HG03342 (cell line): ENCODE results near the gene PHYKPL.
A peak's percentile ranks its signal among the peaks of the same experiment; 100 is the strongest.

ENCODE experiments used
- ATAC-seq: cut with Tn5 transposase; IDR thresholded peaks from one replicate; pipeline ENCODE4 v1.9.1; 2021; ENCODE audit warnings: mild to moderate bottlenecking, moderate library complexity; ENCODE audit not compliant: unreplicated experiment

PHYKPL gene

DNA sequence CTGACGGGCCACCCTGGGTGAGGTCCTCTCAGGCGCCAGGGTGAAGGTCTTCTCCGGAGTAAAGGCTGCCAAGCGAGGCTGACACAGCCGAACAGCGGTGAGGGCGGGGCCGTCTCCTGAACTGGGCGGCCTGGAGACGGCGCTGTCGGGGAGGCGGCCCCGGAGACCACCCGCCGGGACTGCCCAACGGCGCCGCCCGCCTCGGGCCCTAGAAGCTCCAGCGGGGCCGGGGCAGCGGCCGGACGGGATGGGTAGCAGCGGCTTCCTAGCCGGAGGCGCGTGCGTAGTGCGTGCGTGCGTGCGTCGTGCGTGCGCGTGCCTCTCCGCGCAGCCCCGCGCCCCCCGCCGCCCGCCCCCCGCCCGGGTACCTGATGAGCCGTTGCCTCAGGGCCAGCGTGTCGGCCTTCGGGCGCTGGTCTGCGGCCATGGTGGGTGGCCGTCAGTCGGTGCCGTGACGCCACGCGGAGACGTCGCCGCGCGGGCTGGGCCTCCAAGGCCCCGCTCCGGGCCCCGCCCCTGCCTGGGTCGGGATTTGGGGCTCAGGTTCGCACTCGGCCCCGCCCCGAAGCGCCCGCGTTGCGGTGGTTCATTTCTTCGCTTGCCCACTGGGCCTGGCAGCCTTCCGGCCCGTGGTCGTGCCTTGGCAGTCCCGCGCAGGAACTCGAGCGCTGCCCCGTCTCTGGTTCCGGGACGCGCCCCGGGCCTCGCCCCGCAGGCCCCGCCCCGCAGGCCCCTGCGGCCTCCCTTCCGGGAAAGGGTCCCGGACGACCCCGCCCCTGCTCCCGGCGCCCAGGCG lies at the start of gene PHYKPL:
Gene PHYKPL (minus strand): TSS at position 679 of the 796 bp plus-strand sequence. CDS start 252 bp downstream, at position 427.
- peak; percentile 71 for ATAC-seq

- ATAC-seq, result no peak
These were observed 49.8 kb upstream of the PHYKPL start for GRCh38 chr5:178282391-178282790.

GRCh38 chr5:178281331-178281730 lies 48.7 kb upstream of the PHYKPL start:
- ATAC-seq, result no peak

- no peak for ATAC-seq
These were observed 48.0 kb upstream of the PHYKPL start for GRCh38 chr5:178280631-178281030.

DNA sequence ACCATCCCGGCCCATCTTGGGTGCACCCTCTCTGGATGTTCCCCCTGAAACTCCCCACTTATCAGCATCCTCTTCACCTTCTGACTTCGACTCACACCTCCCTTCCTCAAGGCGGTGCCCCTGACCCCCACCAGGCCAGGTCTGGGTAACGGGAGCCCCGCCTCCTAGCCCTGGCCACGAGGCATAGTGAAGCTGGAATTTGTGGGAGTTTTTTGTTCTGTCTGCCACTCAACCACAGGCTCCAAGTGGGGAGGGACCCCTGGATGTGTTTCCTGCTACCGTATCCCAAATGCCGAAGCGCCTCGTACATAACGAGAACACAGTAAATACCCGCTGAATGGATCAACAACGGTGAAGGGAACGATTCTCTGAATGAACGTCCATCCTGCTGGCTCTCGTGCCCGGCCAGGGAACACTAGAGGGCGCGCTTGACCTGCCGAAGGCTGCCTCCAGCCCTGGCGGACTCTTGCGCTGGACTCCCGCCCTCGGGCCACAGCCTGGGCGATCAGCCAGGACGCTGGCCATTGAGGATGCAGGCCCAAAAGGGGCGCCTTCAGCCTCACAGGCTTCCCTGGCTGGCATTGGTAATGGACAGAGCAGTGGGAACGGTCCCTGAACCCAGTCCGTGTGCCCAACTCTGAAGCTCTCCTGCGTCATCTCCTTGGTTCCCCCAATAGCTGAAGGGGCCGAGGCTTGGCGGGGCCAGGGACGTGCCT lies 47.3 kb upstream of the PHYKPL start:
- ATAC-seq, result peak; percentile 56

GRCh38 chr5:178279026-178279722 lies 46.6 kb upstream of the PHYKPL start:
- no peak for ATAC-seq

GRCh38 chr5:178278358-178279023 lies 45.9 kb upstream of the PHYKPL start:
- no peak for ATAC-seq

- no peak for ATAC-seq
These were observed 45.3 kb upstream of the PHYKPL start for GRCh38 chr5:178277866-178278265.

GRCh38 chr5:178277346-178277745 lies 44.7 kb upstream of the PHYKPL start:
- no peak for ATAC-seq

DNA sequence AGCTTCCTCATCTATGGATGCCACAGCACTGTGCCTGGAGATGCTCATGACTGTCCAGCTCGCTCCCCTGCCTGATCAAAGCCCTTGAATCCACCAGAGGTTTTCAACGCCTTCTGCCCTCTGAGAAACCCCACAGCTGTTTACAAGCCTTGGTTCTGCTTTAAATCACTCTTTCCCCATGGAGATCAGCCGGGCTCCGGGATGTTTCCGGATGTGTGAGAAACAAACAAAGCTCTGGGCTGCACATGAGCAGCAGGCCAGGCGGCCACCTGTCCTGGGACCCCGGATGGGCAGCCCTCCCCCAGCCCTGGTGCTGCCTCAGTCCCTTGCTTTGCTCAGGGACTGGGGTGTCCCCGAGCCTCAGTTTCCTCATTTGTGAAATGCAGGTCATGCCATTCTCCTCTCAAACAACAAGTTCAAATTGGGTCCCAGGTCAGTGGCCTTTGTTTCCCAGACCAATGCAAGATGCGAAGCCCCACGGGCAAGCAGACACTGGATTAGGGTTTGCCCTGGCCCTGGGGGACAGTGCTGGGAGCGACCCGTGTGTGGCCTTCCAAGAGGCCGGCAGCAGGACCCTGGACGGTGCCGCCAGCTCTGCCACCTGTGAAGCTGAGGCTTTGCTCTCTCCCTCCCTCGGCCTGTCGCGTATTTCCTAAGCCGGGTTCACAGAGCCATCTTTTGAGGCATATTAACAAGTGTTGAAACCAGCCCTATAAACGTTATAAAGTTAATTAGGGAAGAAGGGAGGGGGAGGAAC lies 42.4 kb upstream of the PHYKPL start:
- no peak for ATAC-seq

DNA sequence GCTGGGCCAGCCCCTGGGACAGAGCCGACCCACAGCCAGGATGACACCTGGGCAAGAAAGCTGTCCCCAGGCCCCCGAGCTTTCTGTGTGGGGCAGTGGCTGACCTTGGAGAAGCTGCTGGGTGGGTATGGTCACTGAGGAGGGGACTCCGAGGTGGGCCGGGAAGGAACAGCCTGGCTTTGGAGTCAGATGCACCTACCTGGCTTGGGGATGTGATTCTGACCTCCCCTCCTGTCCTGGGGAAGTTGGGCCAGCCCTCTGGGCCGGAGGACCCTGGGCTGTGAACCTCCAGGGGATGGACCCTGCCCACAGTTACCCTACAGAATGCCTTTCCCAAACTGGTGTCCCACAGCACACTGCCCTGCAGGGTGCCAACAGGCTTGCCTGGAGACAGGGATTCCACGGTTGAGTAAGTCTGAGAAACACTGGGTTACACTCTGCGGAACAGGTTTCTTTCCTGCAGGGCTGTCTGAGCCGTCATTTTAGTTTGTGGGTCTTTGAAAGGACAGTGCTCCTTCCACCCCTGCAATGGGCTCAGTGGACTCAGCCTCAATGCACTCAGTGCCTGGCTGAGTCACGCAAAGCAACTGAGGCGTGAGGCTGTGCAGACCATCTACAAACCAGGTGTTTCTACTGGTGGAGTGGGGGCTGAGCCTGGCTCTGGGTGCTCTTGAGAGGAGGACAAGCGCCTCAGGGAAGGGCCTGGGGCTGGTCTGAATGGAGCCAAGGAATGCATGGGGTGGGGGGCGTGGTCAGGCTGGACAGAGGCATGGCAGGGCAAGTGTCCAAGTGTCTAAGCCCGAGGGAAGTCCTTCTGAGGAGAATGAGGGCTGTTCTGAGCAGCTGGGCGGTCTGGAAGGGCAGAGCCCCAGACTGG lies 41.3 kb upstream of the PHYKPL start:
- no peak for ATAC-seq

DNA sequence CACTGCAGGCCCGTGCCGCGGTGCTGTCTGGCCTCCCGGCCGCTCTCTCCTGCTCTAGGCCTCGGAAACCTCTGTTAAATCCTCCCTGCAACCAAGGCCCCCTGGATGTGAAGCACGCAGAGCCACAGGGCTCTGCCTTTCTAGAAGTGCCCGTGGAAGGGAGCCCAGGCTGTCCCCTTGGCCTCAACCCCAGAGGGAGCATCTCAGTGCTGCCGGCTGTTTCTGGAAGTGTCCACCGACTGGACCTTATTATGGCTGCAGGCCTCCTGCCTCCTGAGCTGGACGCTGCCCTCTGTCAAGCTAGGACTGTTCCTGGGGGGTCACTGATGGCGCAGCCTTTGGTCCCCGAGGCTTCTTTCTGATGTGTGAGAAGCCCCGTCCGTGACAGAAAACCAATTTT lies 40.4 kb upstream of the PHYKPL start:
- ATAC-seq, result no peak

DNA sequence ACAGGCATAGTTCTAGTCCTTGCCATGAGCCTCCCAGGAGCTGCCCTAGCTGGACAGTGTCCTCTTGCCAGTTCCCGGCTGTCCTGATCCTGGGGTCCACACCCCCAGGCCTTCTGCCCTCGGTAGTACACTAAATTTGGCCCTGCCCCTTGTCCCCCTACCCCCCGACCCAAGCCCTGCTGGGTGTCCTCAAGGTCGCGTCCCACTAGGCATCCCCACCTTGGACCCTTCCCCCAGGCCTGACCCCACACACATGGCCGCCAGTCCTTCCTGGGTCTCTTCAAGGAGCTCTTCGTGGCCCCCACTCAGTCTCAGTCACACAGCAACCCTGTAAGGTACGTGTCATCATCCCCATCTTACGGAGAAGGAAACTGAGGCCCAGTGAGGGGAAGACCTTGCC lies 40.0 kb upstream of the PHYKPL start:
- ATAC-seq, result no peak

DNA sequence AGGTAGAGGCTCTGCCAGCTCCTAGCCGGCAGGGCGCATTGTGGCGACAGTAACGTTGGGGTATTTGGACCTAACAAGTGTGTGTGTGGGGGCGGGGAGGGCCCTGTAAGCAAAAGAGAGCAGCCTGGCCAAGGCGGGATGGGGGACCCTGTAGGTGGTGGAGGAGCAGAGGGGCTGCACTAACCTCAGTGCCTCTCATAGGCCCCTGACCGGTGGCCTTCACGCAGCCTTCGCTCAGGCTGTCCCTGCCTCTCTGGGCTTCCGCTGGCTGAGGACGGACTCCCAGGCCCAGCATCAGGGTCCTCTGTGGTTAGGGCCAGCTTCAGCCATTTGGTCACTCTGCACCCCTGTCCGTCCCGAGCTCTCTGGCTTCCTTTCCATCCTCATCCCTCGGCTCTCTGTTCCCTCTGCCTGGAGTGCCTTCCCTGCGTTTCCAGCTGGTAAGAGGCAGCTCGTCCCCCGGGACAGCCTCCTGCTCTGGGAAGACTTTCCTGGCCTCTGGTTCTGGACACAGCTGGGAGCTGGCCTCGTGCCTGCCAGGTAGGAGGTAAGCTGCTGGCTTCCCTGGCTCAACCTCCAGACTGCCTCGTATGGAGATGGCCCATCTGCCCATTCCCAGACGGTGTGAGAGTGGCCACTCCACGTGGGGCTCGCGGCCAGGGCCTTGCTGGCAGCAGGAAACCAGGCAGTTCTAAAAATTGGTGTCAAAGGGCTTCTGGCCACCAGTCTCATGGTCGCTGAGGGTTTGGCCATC lies 39.3 kb upstream of the PHYKPL start:
- ATAC-seq, result no peak

GRCh38 chr5:178271231-178271630 lies 38.6 kb upstream of the PHYKPL start:
- no peak for ATAC-seq

- ATAC-seq, result no peak
These were observed 36.9 kb upstream of the PHYKPL start for GRCh38 chr5:178269499-178269898.

DNA sequence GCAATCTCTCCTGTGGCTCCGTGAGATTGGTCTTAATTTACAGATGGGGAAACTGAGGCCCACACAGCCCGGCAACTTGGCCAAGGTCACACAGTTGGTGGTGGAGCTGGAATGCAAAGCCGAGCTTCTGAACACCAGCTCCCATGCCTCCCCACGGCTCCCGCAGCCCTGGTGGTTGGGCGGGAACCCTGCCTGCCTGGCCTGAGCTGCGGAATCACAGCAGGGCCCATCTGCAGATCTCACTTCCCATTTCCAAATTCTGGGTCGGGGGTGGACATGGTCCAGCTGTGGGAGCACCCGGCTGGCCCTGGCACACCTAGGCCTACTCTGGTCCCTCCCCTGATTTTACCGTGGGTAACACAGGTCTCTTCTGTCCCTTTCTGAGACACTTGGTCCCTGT lies 35.3 kb upstream of the PHYKPL start:
- ATAC-seq, result no peak

- no peak for ATAC-seq
These were observed 34.6 kb upstream of the PHYKPL start for GRCh38 chr5:178267245-178267644.

DNA sequence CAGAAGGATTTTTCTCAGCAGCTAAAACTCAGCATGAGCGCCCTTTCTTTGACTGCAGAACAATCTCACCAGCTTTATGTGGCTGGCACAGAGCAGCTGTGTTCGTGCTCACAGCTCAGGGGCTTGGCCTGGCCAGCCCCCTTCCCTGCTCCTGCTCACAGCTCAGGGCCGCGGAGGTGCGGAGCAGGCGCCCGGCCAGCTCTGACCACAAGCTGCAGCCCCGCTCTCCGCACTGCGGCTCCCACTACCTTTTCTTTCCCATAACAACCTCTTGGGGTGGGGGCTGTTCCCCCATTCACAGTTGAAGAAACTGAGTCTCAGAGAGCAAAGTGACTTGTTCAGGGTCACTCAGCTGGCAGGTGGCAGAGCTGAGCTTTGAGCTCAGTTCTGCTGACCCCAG lies 34.0 kb upstream of the PHYKPL start:
- ATAC-seq, result no peak
